CD4-positive, alpha-beta T cell treated with Interferon alpha-2 for 1 hour (primary cell): ENCODE data around the gene CYP11A1.
A peak's percentile ranks its signal among the peaks of the same experiment; 100 is the strongest.

Experiments used
- DNase-seq, 2 donors: peaks; one replicate each; pipeline ENCODE4 v3.0.0-alpha.2; 2020 to 2022

The CYP11A1 gene

DNA sequence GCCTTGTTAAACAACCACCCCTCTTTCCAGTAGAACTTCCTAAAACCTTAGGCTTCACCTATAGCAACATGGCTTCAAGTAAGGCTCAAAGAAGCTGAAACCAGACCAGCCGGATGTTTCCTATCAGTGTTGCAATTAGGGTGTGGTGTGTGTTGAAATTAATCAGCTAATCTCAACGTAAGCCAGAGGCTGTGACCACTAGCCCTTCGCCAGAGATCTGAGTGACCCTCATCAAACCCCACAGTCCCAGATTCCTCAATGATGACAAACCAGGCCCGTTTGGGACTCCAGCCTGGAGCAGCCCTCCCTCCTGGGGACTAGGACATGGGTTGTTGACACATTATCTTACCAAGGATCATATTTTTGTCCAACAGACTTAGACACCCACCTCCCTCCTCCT is 27.3 kb downstream of the CYP11A1 start:
- DNase-seq, result no peak

DNA sequence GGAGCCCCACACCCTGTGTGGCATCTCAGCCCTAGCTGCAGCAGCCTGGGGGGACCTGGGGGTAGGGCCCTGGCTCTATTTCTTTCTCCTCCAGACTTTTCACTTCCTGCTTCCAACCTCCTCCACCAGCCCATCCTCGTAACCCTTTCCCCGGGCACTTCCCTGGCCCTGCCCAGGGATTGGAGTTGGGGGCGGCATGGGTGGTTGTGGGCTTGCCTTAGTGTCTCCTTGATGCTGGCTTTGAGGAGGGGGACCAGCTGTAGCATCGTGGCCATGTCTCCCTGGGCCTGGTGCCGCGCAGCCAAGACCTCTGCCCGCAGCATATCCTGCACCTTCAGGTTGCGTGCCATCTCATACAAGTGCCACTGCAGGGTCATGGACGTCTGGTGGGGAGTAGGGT is 28.1 kb downstream of the CYP11A1 start:
- no peak for DNase-seq

DNA sequence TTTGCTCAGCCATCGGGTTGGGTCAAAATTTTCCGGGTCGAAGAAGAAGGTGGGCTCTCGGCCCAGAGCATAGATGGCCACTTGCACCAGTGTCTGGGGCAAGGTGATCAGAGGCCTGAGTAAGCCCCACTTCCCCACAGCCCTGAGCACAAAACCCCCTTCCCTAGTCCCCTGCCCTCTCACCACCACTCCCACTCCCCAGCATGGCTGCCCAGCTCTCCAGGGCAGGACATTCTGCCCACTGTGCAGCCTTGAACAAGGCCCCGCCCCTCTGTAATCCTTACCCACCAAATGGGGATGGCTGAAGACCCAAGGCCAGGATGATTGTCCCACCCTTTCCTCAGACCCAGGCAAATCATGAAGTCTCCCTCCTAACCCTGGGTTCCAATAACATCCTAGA is 28.8 kb downstream of the CYP11A1 start:
- no peak for DNase-seq

DNA sequence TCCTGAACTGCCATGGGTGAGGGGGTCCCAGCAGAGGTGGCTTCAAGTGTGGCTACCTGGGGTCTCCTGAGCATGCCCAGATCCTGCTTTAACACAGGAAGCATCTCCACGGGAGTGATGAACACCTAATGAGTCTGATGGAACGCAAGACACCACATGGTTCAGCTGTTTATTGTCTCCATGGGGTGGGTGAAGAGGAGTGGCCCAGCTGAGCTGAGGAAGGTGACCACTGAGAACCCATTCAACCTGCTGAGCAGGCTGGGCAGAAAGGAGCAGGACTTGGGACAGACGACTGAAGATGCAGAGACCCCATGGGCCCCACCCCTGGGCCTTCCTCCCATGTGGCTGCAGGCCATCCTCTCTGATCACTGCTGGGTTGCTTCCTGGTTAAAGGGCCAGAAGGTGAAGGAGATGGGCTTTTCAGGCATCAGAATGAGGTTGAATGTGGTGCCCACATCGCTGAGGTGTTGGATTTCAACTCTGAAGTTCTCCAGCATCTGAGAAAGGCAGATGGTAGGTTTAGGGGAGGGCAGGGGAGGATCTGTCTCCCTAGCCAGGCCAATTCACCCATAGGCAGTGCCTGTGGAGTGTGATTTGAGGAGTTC is 29.7 kb downstream of the CYP11A1 start:
- no peak for DNase-seq

DNA sequence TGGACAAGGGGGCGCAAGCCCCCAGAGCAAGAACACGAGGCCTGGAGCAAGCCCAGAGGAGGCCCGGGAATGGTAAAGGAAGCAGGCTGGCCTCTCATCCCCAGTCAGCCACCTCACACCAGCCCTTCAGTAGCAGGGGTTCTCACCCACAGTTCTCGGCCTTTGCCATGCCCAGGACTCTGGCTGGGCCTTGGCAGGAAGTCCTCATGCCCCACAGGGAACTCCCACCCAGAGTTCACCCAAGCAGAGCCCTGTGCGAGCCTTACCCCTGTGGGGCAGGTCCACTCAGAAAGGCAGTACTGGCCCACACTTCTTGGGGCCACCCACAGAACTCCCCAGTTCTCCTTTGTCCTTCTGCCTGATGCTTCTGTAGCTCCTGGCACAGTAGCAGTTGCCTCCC is 30.3 kb downstream of the CYP11A1 start:
- no peak for DNase-seq

DNA sequence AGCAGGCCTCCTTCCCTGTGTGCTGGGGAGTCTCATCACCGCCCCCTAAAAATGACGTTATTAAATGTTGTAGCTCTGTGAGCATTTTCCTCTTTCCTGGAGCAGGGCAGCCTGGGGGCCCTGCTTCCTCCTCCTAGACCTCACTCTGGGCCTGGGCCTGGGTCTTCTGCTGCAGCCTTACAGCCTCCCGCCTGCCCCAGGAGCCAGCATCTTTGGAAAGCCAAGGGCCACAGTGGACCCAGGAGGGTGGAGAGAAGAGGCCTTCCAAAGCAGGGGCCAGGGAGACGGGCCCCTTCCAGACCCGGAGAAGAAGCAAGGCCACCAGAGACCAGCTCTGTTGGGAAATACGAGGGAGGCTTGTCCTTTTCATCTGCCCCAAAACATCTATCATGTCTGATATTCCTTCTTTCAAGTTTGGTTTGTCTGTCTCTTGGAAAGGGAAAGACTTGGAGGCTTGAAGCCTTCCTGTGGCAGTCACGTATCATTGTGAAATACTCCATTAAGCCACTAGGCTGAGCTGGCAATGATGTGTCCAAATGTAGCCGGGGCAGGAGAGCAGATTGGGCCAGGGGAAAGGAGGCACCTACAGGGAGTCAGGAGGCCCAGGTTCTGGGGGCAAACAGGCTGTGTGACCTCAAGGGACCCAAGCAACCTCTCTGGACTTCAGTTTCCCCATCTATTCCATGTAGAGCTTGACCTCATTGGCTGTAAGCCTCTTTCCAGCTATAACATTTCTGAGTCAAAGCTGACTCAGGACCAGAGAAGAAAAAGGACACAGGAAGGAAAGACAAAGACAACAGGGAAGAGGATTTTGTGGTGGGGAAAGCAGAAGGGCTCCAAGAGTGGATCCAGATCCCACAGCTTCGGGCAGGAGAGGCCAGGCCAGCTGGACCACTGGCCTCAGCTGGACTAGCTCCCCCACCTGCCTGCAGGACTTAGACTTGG is 31.1 kb downstream of the CYP11A1 start:
- no peak for DNase-seq

DNA sequence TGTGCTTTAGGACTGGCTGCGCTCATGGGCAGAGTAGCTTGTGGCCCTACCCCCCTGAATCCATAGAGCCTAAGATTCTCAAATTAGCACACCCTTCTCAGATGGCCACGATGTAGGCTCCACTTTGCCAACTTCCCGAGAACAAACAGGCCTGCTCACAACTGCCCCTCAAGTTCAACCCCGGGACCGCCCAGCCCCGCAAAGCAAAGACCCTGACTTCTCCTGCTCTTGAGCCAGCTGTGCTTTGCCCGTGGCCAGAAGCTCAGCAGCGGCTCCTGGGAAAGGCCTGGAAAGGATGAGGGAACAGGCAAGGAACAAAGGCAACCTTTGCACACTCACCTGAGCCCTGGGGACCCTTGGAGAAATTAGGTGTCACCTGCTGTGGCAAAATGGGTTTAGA is 32.0 kb downstream of the CYP11A1 start:
- no peak for DNase-seq

DNA sequence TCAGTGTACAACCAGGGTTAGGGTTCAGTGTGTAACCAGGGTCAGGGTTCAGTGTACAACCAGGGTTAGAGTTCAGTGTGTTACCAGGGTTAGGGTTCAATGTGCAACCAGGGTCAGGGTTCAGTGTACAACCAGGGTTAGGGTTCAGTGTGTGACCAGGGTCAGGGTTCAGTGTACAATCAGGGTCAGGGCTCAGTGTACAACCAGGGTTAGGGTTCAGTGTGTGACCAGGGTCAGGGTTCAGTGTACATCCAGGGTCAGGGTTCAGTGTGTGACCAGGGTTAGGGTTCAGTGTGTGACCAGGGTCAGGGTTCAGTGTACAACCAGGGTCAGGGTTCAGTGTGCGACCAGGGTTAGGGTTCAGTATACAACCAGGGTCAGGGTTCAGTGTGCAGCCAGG is 33.3 kb downstream of the CYP11A1 start:
- DNase-seq, result no peak

DNA sequence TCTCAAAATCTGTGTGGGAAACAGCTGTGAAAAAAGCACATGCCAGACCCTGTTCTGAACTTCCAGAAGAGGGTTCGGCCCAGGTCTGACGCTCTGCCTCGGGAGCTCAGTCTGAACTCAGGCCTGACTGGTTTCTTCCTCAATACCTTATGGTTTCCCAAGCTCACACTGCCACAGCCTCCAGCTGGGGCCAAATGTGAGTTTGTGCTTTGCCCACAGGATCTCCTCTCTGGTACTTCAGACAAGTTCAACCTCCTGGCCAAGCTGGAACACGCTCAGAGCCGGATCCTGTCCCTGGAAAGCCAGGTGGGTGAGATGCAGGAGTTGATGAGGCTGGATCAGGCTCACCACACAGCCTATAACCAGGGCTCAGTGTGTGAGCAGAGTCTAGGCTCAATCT is 33.8 kb downstream of the CYP11A1 start:
- DNase-seq, result no peak

DNA sequence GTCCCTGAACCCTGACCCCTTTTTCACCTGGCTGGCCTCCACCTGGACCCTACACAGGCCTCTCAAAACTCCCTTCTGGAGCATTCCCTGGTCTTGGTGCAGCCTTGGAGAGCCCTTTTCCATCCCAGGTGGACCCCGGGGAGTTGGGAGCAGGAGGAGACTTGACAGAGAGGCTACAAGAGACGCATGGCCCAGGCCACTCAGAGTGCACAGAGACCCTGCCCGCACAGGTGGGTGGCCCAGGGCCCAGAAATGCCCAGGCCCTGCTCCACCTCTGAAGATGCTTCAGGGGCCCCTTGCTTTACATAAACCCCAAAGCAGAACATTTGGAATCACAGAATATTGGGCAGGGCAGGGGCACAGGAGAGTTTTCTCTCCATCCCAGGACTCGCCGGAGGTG is 34.4 kb downstream of the CYP11A1 start:
- no peak for DNase-seq

DNA sequence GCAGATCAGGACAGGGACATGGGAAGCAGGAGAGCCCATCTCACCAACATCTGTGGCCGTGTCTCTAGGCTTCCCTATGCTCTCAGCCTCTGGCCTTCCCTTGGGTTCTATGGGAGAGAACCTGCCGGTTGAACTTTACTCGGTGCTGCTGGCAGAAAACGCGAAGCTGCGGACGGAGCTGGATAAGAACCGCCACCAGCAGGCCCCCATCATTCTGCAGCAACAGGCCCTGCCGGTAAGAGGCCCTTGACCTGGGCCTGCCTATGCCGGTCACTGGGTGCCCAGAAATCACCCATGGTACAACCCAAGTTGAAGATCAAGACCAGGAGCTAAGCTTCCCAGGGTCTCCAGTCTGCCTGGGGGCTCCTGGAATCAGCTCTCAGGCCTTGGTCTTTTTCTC is 34.8 kb downstream of the CYP11A1 start:
- DNase-seq, result no peak

DNA sequence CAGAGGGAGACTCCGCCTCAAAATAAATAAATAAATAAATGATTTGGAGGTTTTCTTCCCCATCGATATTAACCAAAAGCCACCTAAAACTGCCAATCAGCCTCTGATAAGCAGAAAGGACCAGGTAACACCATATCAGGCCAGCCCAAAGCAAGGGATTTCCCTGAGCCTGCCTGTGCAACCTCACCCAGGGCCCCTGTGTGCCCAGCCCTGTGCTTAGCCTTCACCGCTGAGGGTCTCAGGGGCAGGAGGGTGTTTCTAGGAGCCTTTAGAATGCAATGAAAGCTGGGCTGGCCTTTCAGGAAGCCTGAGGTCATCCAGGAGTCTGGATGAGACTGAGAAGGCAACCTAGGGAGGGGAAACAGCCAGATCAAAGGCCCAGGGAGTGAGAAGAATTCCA is 35.4 kb downstream of the CYP11A1 start:
- DNase-seq, result no peak

DNA sequence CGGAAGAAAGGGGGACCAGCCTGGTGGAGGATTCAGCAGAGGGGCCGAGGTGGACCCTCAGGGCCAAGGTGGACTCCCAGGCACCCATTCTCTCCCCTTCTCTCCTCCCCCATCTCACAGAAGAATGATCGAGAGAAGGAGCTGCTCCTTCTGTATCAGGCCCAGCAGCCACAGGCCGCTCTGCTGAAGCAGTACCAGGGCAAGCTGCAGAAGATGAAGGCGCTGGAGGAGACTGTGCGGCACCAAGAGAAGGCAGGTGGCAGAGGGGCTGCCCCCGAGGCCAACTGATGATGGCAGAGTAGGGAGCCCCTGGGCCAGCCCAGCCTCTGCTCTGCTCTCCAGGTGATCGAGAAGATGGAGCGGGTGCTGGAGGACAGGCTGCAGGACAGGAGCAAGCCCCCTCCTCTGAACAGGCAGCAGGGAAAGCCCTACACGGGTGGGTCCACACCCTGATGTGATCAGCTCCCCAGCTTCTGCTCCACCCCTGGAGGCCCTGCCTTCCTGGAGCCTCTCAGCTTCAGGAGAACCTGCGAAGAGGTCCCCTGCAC is 36.5 kb downstream of the CYP11A1 start:
- DNase-seq, result no peak

DNA sequence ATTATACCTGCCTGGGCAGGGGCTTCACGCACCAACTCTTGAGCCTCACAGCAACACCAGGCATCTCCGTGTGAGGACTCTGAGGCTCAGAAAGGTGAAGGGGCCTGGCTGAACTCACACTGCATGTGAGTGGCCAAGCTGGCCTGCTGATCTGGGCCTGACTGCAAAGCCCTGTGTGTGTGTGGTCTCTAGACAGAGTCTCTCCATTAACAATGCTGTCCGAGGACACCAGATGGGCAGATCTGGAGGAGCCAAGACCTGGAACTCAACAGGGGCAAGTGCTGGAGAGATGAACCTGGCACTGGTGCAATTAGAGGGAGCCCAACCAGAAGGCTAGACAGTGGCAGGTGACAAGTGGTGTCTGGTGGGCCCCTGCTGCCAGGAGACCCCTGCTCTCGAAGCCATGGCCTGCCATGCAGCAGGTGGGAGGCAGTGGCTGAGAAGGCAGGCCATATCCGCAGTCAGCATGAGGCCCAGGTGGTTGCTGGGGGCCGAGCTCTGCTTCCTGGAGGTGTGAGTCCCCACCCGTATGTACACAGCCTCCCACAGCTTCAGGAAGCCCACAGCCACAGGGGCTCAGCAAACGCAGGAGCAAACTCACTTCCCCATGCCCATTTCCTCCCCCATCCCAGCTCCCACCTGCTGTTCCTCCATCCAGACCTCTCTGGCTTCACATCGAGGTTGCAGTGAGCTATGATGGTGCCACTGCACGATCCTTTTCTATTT is 39.0 kb downstream of the CYP11A1 start:
- no peak for DNase-seq

DNA sequence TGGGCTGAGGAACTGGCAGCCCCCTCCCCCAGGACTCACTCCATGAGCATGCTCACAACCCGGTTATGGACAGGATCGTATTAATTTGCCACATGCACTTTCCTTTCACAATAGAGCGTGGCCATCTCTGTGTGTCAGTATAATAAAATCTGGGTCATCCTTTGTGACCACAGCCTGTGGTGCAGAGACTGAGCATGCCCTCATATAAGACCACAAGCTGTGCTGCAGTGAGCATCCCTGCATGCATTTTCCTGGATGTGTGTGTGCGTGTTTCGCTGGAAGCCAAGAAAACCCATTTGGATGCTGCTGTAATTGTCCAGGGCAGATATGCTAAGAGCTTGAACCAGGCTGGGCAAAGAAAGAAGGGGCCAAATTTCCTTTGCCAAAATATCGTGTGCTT is 39.7 kb downstream of the CYP11A1 start:
- no peak for DNase-seq

DNA sequence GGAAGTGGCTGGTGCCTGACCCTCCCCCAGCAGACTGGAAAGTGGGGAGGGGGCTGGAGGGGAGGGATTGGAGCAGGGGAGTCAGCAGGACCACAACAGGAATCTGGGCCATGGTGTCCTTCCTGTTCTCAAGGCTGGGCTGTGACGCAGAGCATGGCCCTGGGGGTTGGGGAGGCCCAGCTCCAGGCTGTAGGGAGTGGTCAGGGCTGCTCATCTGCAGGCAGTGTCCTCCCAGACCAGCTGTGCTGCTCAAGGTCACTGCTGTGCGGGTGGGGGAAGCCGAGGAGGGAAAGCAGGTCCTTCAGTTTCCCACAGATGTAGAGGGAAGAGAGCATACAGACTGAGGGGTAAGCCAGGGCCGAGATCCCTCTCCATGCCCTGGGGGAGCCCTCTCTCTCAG is 40.7 kb downstream of the CYP11A1 start:
- DNase-seq, result no peak

DNA sequence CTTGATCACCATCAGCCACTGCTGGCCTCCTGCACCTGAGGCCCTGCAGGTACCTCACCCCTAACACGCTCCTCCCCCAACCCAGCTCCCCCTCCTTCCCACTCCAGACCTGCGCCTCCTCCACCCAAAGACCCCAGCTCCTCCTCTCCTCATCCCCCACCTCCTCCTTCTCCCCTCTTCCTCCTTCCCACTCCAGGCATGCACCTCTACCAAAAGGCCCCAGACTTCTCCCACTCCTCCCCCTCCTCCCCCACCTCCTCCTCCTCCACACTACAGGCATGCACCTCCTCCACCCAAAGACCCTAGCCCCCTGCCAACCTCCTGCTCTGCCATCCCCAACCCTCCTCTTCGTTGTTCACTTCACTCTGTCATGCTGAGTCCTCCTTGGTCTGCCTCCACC is 42.7 kb downstream of the CYP11A1 start:
- no peak for DNase-seq

DNA sequence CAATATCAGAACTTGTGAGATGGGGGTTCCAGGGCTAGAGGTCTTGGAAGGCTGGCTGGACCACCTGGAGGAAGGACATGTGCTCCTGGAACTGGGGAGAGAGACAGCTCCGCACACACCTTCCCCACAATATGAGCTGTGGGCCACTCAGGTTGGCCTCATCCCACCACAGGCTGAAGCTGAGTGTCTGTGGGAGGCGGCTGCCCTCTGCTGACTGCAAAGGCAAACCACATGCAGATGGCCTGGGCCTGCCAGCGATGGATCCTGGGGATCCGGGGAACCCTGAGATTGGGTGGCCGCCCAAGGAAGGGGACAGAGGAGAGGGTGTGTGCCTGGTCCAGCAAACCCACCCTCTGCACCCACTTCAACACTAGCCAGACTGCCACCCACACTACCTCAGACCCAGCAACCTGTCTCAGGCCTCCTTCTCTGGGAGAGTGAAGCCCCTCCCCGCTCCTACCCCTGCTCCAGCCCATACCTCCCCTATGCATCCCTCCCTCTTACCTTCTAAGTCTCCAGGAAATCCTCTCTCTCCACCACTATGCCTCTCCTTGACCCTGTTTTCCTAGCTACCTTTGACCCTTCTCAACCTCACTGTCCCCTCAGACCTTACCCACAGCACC is 44.8 kb downstream of the CYP11A1 start:
- DNase-seq, result peak; percentile 51 to 61

DNA sequence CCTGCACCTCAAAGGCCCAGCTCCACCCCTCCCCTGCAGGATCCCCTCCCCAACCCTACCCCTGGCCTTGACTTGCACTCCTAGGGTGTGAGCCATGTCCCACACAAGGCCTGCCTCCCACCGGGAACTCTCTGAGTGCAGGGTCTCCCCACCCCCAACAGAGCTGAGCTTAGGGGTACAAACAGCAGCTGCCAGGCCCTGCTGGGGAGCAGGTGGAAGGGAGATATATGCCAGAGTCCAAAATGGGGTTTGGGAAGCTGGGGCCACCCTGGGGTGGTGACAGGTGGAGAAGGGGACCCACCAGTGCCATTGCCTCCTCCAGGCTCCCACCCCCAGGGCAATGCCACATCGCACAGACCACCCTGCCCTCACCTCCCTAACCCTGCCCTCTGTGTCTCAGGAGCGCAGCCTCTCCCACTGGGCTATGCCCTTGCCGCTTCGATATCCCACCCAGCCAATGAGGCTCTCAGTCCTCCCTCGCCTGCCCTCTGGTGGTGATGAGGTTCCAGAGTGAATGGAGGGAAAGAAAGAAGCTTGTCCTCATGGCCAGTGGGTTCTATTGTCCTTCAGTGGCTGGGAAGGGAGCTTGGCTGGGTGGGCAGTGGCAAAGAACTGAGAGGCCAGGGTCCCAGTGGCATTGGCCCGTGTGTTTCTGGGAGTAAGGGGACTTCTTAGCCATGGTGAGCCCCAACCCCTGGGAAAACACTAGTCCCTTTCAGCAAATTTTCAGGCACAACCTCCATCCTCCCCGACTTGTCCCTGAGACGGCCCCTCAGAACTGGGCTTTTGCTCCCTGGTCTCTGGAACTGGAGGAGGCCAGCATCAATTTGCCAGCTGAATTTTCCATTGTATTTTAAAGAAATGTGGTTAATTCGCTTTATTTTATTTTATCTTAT is 46.8 kb downstream of the CYP11A1 start:
- DNase-seq, result peak in 1 of 2 donors; percentile 19

DNA sequence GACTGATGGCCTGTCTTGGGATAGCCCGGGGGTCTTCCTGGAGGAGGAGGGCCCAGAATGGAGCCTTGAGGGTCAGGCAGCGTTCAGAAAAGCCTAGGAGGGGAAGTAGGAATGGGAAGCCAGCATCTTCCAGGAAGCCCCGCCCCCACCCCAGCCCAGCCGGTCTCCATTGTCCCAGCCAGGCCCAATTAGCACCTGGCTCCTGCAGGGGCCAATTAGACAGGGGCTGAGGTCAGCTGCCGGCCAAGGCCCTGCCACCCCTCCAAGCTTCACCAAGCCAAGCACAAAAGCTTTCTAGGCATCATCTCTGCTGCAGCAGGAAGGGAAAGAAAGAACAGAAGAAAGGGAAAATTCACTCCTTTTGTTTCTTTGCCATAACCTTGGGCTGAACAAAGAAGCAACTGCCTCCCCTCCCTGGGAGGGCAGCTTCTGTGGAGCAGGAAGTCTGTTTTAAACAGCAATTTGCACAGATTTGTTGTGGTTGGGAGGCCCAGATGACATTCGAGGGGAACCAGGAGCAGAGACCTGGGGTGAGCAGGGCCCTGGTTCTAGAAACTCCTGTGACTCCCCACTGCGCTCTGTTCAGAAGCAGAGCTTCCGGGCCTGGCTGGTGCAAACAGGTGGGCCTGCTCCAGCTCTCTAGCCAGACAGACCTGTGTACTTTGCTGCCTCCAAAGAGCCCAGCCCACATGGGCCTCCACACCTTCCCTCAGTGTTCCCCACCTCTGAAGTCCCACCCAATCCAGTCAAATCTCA is 47.7 kb downstream of the CYP11A1 start:
- no peak for DNase-seq

DNA sequence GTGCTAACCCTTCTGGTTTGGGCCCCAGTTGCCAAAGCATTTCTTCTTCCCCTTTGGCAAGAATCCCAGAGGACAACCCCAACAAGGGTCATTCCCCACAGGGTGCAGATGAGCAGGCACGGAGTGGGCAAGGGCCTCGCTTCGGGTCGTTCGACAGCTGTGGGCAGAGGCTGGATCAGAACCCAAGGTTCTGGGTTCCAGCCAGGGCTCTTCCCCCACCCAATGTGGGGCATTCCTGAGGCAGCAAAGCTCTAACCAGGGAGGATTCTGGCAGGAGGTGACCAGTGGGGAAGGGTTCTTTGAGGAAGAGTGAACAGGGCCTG is 48.3 kb downstream of the CYP11A1 start:
- DNase-seq, result no peak
